H1 (cell line): ENCODE results near the gene ZSWIM4. TPM values are rescaled to one million over a fixed set of nuclear protein-coding genes. Genes with fewer than 3 reads are reported as not detected.

ENCODE experiments used
- ATF2 ChIP-seq: IDR thresholded peaks from 2 replicates; pipeline ENCODE4 v1.6.1; 2012; ENCODE audit warnings: low read length, inconsistent platforms
- CHD7 ChIP-seq: fragments of 300-600 bp; sonication (generic); IDR thresholded peaks from 2 replicates; pipeline ENCODE4 v1.7.1; 2012; ENCODE audit warnings: low read length, moderate library complexity, mild to moderate bottlenecking, inconsistent platforms; ENCODE audit not compliant: insufficient replicate concordance
- HDAC2 ChIP-seq, 2 experiments: fragments of 300-600 bp in 1 of 2; sonication (generic) in 1 of 2; IDR thresholded peaks; 2 replicates each; pipeline ENCODE4 v1.6.1; 2011 to 2012; ENCODE audit warnings: low read depth in 2 of 2, low read length in 2 of 2, mild to moderate bottlenecking in 2 of 2, moderate library complexity in 2 of 2, borderline replicate concordance in 1 of 2, inconsistent platforms in 1 of 2
- NRF1 ChIP-seq: IDR thresholded peaks from 2 replicates; pipeline ENCODE4 v1.6.1; 2011; ENCODE audit warnings: mild to moderate bottlenecking, low read depth, low read length, improper control_type of control experiment
- RXRA ChIP-seq: IDR thresholded peaks from 2 replicates; pipeline ENCODE4 v1.6.1; 2011; ENCODE audit warnings: low read depth, mild to moderate bottlenecking, low read length, moderate library complexity; ENCODE audit not compliant: insufficient read depth
- TBP ChIP-seq: IDR thresholded peaks from 2 replicates; pipeline ENCODE4 v1.6.1; 2011; ENCODE audit warnings: low read depth, low read length, improper control_type of control experiment
- ZNF274 ChIP-seq: IDR thresholded peaks from 2 replicates; pipeline ENCODE4 v1.7.0; 2012; ENCODE audit warnings: low read length, borderline replicate concordance; ENCODE audit errors: extremely low read depth
- polyA plus RNA-seq, 7 experiments: library from polyadenylated mRNA; depleted of rRNA in 3 of 7; stranded (reverse) in 5 of 7; unstranded in 2 of 7; fragments of >200 nt in 5 of 7; fragments of 200-250 nt in 2 of 7; gene quantifications; 1 replicate in 5 of 7; 2 replicates in 1 of 7; 4 replicates in 1 of 7; pipeline versions ENCODE4 v1.2.1 to v1.2.3, GENCODE V29; 2011 to 2013; ENCODE audit warnings: missing spikeins in 2 of 7, mixed read lengths in 2 of 7
- total RNA-seq: library from RNA; stranded (reverse); fragmentation: NEBNext Ultra II Directional; extraction: Animal tissue kit (Norgen Biotek cat#: 25700); gene quantifications from 2 replicates; pipeline ENCODE4 v1.2.1, GENCODE V29; 2021

The ZSWIM4 gene
- total and polyA plus RNA-seq, 2 of the 8 experiments (the other 6 are each of a cell fraction or from before 2014, with no cell fraction given), result 12.2 to 31.1 TPM

- TF ChIP-seq CHD7, result no peak
- TF ChIP-seq NRF1, result no peak
- TF ChIP-seq ATF2, result no peak
- TF ChIP-seq HDAC2 (IDR thresholded peaks at IDR 0.05; ENCODE audit: borderline replicate concordance in 1 of 2, low read depth in 2 of 2, low read length in 2 of 2), result no peak
- no peak for TF ChIP-seq ZNF274
- no peak for TF ChIP-seq RXRA
- TF ChIP-seq TBP, result no peak
These were observed 37.2 kb upstream of the ZSWIM4 start (continued) for GRCh38 chr19:13757805-13758772.
